ACC112 (cell line): ENCODE measurements around the gene SCP2.

Source experiments
- H2AFZ ChIP-seq: fragments of 200-600 bp; sonication (generic); one replicate; pipeline ENCODE4 v1.6.0; 2017; ENCODE audit warnings: antibody characterized with exemption, low read length; ENCODE audit not compliant: unreplicated experiment
- H3K27ac ChIP-seq: fragments of 200-600 bp; sonication (generic); 2 replicates; pipeline ENCODE4 v1.5.1; 2014; ENCODE audit warnings: low read depth, mild to moderate bottlenecking, antibody characterized with exemption, low read length, moderate library complexity
- H3K27me3 ChIP-seq: fragments of 200-600 bp; sonication (generic); 2 replicates; pipeline ENCODE4 v1.6.1; 2014; ENCODE audit warnings: mild to moderate bottlenecking, antibody characterized with exemption, low read length, moderate library complexity, mixed read lengths; ENCODE audit not compliant: insufficient read depth
- H3K36me3 ChIP-seq: fragments of 200-600 bp; sonication (generic); 2 replicates; pipeline ENCODE4 v1.6.1; 2016; ENCODE audit warnings: mild to moderate bottlenecking, antibody characterized with exemption, low read length, moderate library complexity, mixed read lengths; ENCODE audit not compliant: insufficient read depth
- H3K4me1 ChIP-seq: fragments of 200-600 bp; sonication (generic); one replicate; pipeline ENCODE4 v1.6.1; 2016; ENCODE audit warnings: low read length, mixed read lengths; ENCODE audit not compliant: insufficient read depth, unreplicated experiment, control insufficient read depth
- H3K4me3 ChIP-seq: fragments of 200-600 bp; sonication (generic); 2 replicates; pipeline ENCODE4 v1.5.1; 2014; ENCODE audit warnings: mild to moderate bottlenecking, low read depth, low read length
- H3K79me2 ChIP-seq: fragments of 200-600 bp; sonication (generic); one replicate; pipeline ENCODE4 v1.6.0; 2016; ENCODE audit warnings: low read length; ENCODE audit not compliant: control insufficient read depth, unreplicated experiment, insufficient read depth

SCP2 gene

GRCh38 chr1:53066891-53067738 is 140.0 kb downstream of the SCP2 start:
- Histone ChIP-seq H2AFZ (no peak overlapping the region), H3K27ac (no peak overlapping the region), H3K36me3 (no peaks in the 10 kb centered on the region), H3K27me3 (peaks cover 22% of the 10 kb centered on the region), H3K79me2 (no peaks in the 10 kb centered on the region), H3K4me3 (no peak overlapping the region), H3K4me1 (no peaks in the 10 kb centered on the region)

DNA sequence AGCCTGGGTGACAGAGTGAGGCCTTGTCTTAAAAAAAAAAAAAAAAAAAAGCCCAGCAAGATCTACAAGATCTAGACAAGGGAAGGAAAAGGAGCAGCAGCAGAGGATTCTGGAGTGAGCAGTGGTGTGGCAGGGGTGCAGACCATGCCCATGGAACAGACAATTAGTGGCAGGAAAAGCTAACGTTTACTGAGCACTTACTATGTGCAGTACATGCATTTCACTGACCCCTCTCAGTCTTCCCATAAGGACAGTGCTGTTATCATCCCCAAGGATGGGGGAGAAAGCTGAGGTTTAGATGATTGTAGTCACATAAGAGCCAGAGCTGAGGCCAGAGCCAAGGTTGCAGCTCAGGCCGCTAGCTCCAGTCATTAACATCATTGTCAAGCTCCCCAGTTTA is 140.8 kb downstream of the SCP2 start:
- H3K27me3 ChIP-seq, result peaks cover 14% of the 10 kb centered on the region
- H3K4me3 ChIP-seq, result no peak overlapping the region
- H3K27ac ChIP-seq, result no peak overlapping the region
- H3K4me1 ChIP-seq, result no peaks in the 10 kb centered on the region
- no peak overlapping the region for H2AFZ ChIP-seq
- H3K79me2 ChIP-seq, result no peaks in the 10 kb centered on the region
- no peaks in the 10 kb centered on the region for H3K36me3 ChIP-seq

DNA sequence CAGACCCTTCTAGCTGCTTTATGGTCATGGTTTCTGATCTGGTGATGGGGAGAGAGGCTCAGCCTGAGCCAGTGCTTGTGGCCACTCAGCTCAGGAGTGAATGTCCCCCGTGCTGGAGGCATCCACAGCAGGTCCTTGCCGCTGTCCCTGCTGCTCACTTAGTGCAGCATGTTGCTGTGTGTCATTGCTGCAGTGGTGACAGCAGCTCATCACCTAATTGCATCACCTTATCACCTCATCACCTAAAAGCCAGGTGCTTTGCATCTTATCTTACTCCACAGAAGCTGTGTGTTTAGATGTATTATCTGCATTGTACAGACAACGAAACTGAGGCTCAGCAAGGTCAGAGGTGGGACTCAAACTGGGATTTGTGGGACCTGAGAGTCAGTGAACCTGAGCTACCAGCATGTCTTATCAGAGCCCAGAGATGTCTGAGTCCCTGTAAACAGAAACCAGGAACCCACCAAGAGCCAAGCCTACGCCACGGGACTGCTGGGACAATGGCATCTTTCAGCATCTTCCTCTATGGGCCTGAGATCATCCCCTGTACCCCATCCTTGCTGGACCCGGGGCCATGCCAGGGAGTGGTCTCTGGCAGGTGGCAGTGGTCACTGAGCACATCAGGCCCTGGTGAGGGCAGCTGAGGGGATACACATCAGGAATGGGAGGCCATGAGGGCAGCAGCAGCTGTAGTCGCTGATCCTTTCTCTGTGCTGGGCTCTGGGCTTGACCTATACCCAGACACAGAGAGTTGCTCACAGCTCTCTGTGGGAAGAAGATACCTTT is 141.4 kb downstream of the SCP2 start:
- no peak overlapping the region for H3K4me3 ChIP-seq
- H3K79me2 ChIP-seq, result no peaks in the 10 kb centered on the region
- no peak overlapping the region for H2AFZ ChIP-seq
- no peak overlapping the region for H3K27ac ChIP-seq
- no peaks in the 10 kb centered on the region for H3K36me3 ChIP-seq
- H3K4me1 ChIP-seq, result no peaks in the 10 kb centered on the region
- H3K27me3 ChIP-seq, result peaks cover 8% of the 10 kb centered on the region

DNA sequence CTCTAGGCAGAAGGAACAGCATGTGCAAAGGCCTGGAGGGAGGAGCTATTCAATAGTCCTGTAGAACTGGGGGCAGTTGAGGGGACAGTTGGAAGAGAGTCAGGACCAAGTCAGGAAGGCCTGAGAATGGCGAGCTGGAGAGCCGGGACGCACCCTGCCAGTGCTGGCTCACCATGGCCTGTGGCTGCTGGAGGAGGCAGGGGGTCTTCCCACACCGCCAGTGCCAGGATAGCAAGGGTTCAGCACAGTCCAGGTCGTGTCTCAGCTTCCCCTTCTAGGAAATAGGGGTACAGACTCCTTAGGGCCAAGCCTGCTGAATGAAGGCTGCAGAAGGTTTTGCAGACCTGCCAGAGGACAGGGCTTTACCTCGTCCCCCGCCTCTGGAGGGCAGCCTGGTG is 142.2 kb downstream of the SCP2 start:
- H3K27ac ChIP-seq, result no peak overlapping the region
- no peaks in the 10 kb centered on the region for H3K4me1 ChIP-seq
- H2AFZ ChIP-seq, result no peak overlapping the region
- no peak overlapping the region for H3K4me3 ChIP-seq
- H3K27me3 ChIP-seq, result peaks cover under 1% of the 10 kb centered on the region; the same call in 1 of the 2 replicates
- H3K36me3 ChIP-seq, result no peaks in the 10 kb centered on the region
- H3K79me2 ChIP-seq, result no peaks in the 10 kb centered on the region

DNA sequence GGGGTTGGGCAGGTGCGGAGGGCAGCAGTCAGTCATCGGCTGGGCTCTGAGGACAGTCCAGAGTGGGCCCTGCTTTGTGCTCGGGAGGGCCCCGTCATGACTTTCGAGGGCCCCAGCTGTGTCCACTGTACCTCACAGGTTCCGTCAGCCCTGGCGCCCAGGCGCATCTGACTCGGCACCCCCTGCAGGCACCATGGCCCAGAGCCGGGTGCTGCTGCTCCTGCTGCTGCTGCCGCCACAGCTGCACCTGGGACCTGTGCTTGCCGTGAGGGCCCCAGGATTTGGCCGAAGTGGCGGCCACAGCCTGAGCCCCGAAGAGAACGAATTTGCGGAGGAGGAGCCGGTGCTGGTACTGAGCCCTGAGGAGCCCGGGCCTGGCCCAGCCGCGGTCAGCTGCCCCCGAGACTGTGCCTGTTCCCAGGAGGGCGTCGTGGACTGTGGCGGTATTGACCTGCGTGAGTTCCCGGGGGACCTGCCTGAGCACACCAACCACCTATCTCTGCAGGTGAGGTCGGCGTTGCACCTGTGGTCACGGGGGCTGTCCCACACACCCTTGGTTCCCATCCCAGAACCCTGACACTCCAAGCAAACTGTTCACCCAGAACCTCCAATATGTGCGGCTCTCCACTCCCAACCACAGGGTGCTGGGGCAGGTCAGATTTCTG is 142.7 kb downstream of the SCP2 start:
- no peak overlapping the region for H3K4me3 ChIP-seq
- no peaks in the 10 kb centered on the region for H3K4me1 ChIP-seq
- H3K27ac ChIP-seq, result no peak overlapping the region
- no peaks in the 10 kb centered on the region for H3K27me3 ChIP-seq
- H3K36me3 ChIP-seq, result no peaks in the 10 kb centered on the region
- no peak overlapping the region for H2AFZ ChIP-seq
- no peaks in the 10 kb centered on the region for H3K79me2 ChIP-seq

DNA sequence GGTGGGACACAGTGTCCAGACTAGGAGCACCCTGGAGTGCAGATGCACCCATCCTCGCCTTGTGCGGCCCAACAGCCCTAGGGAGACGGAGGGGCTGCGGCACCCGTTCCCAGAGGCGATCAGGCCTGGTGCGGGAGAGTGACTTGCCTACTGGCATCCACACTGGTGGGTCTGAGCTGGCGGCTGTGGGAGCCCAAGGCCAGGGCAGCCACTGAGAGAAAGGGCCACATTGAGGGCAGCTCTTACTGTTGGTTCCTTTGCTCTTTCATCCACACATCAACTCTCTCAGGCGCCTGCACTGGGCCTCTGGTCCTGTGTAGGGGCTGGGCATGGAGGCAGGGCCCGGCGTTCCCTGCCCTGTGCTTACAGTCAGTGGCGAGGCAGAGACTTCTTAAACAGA is 143.5 kb downstream of the SCP2 start:
- H2AFZ ChIP-seq, result no peak overlapping the region
- H3K27ac ChIP-seq, result no peak overlapping the region

DNA sequence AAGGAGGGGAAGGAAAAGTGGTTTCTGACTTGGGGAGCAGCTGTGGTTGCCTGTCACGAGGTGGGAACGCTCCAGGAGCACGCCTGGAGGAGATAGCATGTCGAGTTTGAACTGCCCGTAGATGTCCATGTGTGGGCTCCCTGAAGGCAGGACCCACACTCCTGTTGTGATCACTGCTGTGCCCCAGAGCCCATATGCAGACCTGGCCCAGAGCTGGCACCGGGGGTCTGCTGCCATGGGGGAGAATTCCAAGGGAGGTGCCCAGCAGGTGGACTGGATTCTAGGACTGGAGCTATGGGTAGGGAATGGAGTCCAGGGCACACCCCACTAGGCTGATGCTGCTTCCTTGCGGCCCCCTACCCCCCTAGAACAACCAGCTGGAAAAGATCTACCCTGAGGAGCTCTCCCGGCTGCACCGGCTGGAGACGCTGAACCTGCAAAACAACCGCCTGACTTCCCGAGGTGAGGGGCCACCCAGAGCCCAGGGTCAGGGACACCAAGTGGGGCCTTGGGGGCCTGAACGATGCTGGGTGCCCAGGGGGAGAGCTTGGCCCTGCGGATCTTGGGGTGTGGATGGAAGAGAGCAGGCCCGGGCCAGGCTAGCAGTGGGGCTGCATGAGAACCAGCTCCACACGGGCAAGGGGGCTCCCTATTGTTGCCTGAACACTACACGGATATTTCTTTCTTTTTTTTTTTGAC is 144.2 kb downstream of the SCP2 start:
- no peaks in the 10 kb centered on the region for H3K36me3 ChIP-seq
- no peak overlapping the region for H3K4me3 ChIP-seq
- no peaks in the 10 kb centered on the region for H3K79me2 ChIP-seq
- H3K27ac ChIP-seq, result no peak overlapping the region
- H3K27me3 ChIP-seq, result no peaks in the 10 kb centered on the region
- no peak overlapping the region for H2AFZ ChIP-seq
- H3K4me1 ChIP-seq, result no peaks in the 10 kb centered on the region

More for the DNA sequence above, 143.5 kb downstream of the SCP2 start:
- H3K36me3 ChIP-seq, result no peaks in the 10 kb centered on the region
- H3K79me2 ChIP-seq, result no peaks in the 10 kb centered on the region
- H3K27me3 ChIP-seq, result no peaks in the 10 kb centered on the region
- H3K4me1 ChIP-seq, result no peaks in the 10 kb centered on the region
- H3K4me3 ChIP-seq, result no peak overlapping the region

DNA sequence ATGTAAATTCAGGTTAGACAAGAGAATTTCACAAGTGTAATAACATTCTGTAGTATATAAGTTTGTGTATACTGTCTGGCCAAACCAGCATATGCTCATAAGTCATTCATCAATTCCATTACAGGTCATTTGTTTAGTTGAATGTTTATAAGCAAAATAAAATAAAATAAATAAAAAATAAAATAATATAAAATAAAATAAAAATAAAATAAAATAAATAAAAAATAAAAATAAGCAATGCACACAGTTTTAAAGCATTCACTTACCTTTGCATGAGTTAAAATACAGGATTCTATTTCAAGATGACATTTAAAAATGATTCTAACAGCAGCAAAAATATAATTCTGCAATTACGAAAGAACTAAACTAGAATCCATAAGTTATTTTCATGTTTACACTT is 144.8 kb downstream of the SCP2 start:
- no peaks in the 10 kb centered on the region for H3K36me3 ChIP-seq
- H3K27ac ChIP-seq, result no peak overlapping the region
- H3K4me3 ChIP-seq, result no peak overlapping the region
- no peaks in the 10 kb centered on the region for H3K4me1 ChIP-seq
- H3K27me3 ChIP-seq, result no peaks in the 10 kb centered on the region
- no peaks in the 10 kb centered on the region for H3K79me2 ChIP-seq
- no peak overlapping the region for H2AFZ ChIP-seq

GRCh38 chr1:53073287-53073686 is 146.2 kb downstream of the SCP2 start:
- Histone ChIP-seq H3K27ac (no peak overlapping the region), H3K79me2 (no peaks in the 10 kb centered on the region), H3K4me3 (no peak overlapping the region), H2AFZ (no peak overlapping the region), H3K27me3 (no peaks in the 10 kb centered on the region), H3K4me1 (no peaks in the 10 kb centered on the region), H3K36me3 (no peaks in the 10 kb centered on the region)

- no peak overlapping the region for H2AFZ ChIP-seq
- no peak overlapping the region for H3K4me3 ChIP-seq
- no peaks in the 10 kb centered on the region for H3K36me3 ChIP-seq
- H3K4me1 ChIP-seq, result no peaks in the 10 kb centered on the region
- H3K79me2 ChIP-seq, result no peaks in the 10 kb centered on the region
- no peak overlapping the region for H3K27ac ChIP-seq
- no peaks in the 10 kb centered on the region for H3K27me3 ChIP-seq
These were observed 146.8 kb downstream of the SCP2 start for GRCh38 chr1:53073868-53074311.
